ENCODE data around the gene SUSD3.
"Not testable (repeated sequence)": the region's sequence is repeated elsewhere in the genome, so short reads cannot be mapped to it uniquely, and the experiment has no call there.

SUSD3 gene

GRCh38 chr9:93111001-93111370 lies 52.5 kb downstream of the SUSD3 start:
- no peak for DNase-seq (ENCODE audit: low read depth in 2 of 2)

- no peak for DNase-seq (ENCODE audit: low read depth in 2 of 2)
Observed at GRCh38 chr9:93111371-93112115, 53.0 kb downstream of the SUSD3 start.

- no peak for DNase-seq (ENCODE audit: low read depth in 2 of 2)
Observed at GRCh38 chr9:93112116-93112863, 53.8 kb downstream of the SUSD3 start.

- DNase-seq (ENCODE audit: low read depth in 2 of 2): no peak
Observed at GRCh38 chr9:93112864-93113389, 54.4 kb downstream of the SUSD3 start.

- DNase-seq (ENCODE audit: low read depth in 2 of 2): no peak
Observed at GRCh38 chr9:93114169-93114983, 55.9 kb downstream of the SUSD3 start.

- no peak for DNase-seq (ENCODE audit: low read depth in 2 of 2)
Observed at GRCh38 chr9:93114984-93115335, 56.5 kb downstream of the SUSD3 start.

GRCh38 chr9:93115486-93116071 lies 57.1 kb downstream of the SUSD3 start:
- no peak for DNase-seq (ENCODE audit: low read depth in 2 of 2)

GRCh38 chr9:93116072-93116961 lies 57.8 kb downstream of the SUSD3 start:
- no peak for DNase-seq (ENCODE audit: low read depth in 2 of 2)

- not testable (repeated sequence) for DNase-seq (ENCODE audit: low read depth in 2 of 2)
Observed at GRCh38 chr9:93117521-93117920, 59.0 kb downstream of the SUSD3 start.

- DNase-seq (ENCODE audit: low read depth in 2 of 2): no peak
Observed at GRCh38 chr9:93117924-93118862, 59.7 kb downstream of the SUSD3 start.

GRCh38 chr9:93118863-93119702 lies 60.6 kb downstream of the SUSD3 start:
- DNase-seq (ENCODE audit: low read depth in 2 of 2): no peak

GRCh38 chr9:93119703-93119952 lies 61.1 kb downstream of the SUSD3 start:
- no peak for DNase-seq (ENCODE audit: low read depth in 2 of 2)

- DNase-seq (ENCODE audit: low read depth in 2 of 2): peak; percentile 39 to 48
Observed at GRCh38 chr9:93119953-93120845, 61.7 kb downstream of the SUSD3 start.

- no peak for DNase-seq (ENCODE audit: low read depth in 2 of 2)
Observed at GRCh38 chr9:93120846-93121315, 62.4 kb downstream of the SUSD3 start.

- no peak for DNase-seq (ENCODE audit: low read depth in 2 of 2)
Observed at GRCh38 chr9:93121316-93122241, 63.1 kb downstream of the SUSD3 start.

GRCh38 chr9:93122721-93123221 lies 64.3 kb downstream of the SUSD3 start:
- DNase-seq (ENCODE audit: low read depth in 2 of 2): no peak
